HL-60/S4 (cell line): Measurements from ENCODE around the gene EWSR1.

ENCODE experiments used
- in situ Hi-C: fragments of 300-500 bp; cut with MboI; formaldehyde crosslinking; loops from 2 replicates; pipeline ENCODE4 v1.14.3; 2022; ENCODE audit warnings: low sequenced_read_pairs

The EWSR1 gene

DNA sequence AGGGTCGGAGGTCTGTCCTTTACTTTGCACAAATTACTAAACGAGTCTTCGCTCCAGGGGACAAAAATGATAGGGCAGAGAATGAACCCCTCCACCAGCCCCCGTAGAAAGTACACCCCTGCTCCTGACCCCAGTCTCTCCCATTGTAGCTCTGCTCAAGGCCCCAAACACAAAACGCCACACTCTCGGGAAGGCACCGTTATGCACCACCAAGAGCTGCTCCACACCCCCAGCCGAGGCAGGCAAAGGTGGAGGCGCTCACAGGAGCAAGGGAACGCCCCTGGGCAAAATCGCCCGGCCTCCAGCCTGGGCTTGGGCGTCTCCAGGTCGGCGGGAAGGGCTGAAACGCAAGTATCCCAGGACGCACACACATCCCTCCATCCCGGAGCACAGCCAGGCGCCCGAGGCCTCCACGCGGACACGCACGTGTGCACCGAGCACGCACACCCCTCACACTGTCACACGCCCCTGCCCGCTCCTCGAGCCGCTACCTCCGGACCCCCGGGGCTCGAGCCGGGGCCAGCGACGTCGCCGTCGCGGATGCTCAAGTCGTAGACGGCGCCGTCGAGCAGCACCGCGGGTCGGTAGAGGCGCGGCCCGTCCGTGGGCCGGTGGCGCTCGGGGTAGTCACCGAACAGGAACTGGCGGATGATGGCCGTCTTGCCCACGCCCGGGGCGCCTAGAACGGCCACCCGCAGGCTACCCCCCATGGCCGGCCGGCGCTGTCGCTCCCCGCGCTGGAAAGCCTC, 46.6 kb downstream of the EWSR1 start:
- in situ Hi-C loops, result no loop called here

GRCh38 chr22:29315286-29316140, 47.4 kb downstream of the EWSR1 start, which contains the start of gene RASL10A:
TSS of gene RASL10A (minus strand) at chr22:29315697. CDS start at chr22:29315246, 451 bp downstream.
- in situ Hi-C loops, result no loop called here

DNA sequence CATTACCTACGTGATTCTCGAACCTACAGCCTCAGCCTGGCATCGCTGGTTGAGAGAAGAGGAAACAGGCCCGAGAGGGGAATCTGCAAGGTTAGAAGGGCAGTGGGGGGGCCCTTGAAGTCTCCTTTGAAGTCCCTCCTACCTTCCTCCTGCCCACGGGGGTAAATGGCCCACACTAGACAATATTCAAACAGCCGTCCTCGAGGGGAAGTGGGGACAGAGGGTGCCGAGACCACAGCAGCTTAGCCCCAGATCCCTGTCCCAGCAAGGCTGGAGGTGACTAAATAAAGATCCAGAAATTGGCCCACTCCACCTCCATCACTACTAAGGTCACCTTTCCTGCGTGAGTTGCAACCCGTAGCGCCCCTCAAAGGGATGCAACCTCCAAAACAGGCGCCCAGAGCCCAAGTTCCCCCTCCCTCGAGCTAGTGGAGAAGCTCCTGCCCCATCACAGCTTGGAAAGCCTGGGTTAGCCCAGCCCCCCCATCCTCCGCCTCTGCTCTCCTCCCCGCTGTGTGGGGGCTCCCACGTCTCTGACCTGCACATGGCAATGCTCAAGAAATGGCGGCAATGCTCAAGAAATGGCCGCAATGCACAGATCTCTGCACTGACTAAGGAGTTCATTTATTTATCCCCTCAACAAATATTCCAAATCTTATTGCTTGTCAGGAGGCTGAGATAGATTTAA, 48.2 kb downstream of the EWSR1 start:
- in situ Hi-C loops, result no loop called here

- in situ Hi-C loops, result no loop called here
Observed at GRCh38 chr22:29317827-29318454, 49.9 kb downstream of the EWSR1 start.

GRCh38 chr22:29319072-29319471, 51.0 kb downstream of the EWSR1 start:
- in situ Hi-C loops, result no loop called here

DNA sequence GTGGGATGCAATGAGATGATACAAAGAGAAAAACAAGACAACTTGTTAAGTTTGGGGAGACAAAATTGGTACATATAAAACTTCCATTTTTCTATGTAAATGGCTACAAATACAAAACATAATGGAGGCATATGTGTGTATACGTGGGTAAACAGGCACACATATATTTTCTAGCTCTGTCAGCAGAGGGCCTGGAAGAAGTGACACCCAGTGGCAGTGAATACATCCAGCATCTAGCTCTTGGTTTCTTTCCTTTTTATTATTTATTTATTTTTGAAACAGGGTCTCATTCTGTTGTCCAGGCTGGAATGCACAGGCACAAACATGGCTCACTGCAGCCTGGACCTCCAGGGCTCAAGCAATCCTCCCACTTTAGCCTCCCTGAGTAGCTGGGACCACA, 52.5 kb downstream of the EWSR1 start:
- in situ Hi-C loops, result no loop called here

DNA sequence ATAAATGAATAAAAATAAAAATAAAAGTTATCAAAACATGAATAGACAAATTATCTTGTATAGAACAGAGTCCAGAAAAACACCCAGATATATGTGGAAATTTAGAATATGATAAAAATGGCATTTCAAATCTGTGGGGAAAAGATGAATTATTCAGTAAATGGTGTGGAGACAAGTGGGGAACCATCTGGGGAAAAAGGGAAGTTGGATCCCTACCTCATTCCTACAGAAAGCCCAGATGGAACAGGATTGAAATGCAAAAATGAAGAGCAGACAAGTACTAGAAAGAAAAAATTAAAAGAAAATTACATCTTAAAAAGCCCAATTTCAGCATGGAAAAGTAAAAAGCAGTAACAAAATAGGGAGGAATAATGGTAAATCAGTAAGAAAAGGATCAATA, 55.6 kb downstream of the EWSR1 start:
- in situ Hi-C loops, result no loop called here

GRCh38 chr22:29325356-29325755, 57.3 kb downstream of the EWSR1 start:
- in situ Hi-C loops, result no loop called here

- in situ Hi-C loops, result no loop called here
Observed at GRCh38 chr22:29325785-29326315, 57.8 kb downstream of the EWSR1 start.

- in situ Hi-C loops, result no loop called here
Observed at GRCh38 chr22:29326481-29326880, 58.4 kb downstream of the EWSR1 start.

DNA sequence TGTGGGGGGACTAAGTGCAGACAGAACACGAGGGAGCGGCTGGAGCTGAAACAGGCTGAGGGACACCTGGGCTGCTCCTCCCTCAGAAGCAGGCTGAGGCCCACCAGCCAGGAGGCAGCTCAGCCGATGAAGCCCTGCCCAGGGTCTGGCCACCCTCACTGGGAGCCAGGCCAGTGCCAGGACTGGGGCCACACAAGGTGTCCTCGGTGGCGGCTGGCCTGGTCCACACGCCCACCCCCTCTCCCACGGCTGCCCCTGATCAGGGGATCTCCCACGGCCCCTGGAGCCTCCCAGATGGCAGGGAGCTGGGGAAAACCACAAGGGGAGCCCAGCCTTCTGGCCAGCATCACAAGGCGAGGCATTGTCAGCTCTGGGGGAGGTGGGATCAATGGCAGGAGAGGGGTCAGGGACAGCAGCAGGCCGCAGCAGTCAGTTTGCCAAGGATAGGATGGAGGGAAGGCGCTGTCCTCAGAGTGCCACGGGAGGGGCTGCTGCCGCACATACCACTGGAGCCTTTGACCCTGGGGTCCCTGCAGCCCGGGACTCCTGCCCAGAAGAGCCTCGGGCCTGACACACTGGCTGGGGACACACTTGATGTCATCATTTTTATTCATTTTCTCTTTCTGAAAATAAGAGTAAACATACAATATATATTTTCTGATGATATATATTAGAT, 59.2 kb downstream of the EWSR1 start:
- in situ Hi-C loops, result no loop called here

- in situ Hi-C loops, result no loop called here
Observed at GRCh38 chr22:29328055-29328454, 60.0 kb downstream of the EWSR1 start.

- in situ Hi-C loops, result no loop called here
Observed at GRCh38 chr22:29328566-29329500, 60.8 kb downstream of the EWSR1 start.

DNA sequence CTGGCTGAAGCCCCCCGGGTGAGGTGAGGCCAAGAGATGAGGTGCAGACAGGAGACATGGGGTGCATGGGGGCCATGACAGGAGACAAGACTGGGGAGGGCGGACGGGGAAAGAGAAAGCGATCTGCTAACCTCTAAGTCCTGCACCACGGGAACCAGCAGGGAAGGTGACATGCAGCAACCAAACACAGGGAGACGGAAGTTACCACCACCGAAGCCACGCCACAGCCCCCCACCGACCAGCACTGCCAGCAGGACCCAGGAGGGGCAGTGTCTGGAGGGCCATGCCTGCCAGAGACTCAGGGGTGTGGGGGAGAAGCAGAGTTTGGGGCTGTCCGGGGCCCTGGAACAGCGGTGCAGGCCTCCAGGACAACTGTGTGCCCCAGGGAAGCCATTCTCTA, 61.5 kb downstream of the EWSR1 start:
- in situ Hi-C loops, result no loop called here

DNA sequence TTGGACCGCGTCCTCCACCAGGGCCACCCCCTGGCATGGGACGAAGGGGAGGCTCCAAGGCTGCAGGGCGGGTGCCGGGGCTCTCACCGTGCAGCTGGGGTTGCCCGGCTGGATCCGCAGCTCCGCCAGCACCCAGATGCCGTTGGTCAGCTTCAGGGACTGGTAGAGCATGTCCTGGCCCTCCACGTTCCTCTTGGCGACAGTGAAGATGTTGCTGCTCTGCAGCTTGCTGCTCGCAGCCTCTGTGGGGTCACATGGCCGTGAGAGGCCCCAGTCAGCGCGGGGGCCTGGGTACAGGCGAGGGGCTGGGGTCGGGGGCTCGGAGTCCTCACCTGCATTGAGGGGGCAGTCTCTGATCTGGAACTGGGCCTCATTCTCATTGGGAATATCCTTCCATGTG, 62.2 kb downstream of the EWSR1 start:
- in situ Hi-C loops, result no loop called here

DNA sequence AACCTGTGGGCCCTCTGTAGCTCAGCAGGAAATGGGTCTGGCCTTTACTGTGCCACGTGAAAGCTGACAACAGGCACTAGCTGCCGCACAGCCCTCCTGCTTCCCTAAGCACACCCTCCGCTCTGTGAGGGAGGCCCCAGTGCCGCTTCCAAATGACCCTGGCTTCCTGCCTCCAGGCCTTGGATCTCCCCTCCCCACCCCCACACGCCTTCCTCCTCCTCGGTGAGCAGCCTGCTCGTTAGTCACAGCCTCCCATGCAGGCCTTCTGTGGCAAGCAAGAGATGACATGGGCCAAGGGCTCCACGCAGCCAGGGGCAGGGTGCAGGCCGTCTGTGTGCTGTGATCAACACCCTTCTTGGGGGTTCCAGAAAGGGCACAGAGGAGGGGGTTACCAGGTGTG, 62.7 kb downstream of the EWSR1 start:
- in situ Hi-C loops, result no loop called here

- in situ Hi-C loops, result no loop called here
Observed at GRCh38 chr22:29331213-29331612, 63.1 kb downstream of the EWSR1 start.

GRCh38 chr22:29331658-29332300, 63.7 kb downstream of the EWSR1 start:
- in situ Hi-C loops, result no loop called here
